ENCODE results near the gene EMID1.

Gene EMID1

DNA sequence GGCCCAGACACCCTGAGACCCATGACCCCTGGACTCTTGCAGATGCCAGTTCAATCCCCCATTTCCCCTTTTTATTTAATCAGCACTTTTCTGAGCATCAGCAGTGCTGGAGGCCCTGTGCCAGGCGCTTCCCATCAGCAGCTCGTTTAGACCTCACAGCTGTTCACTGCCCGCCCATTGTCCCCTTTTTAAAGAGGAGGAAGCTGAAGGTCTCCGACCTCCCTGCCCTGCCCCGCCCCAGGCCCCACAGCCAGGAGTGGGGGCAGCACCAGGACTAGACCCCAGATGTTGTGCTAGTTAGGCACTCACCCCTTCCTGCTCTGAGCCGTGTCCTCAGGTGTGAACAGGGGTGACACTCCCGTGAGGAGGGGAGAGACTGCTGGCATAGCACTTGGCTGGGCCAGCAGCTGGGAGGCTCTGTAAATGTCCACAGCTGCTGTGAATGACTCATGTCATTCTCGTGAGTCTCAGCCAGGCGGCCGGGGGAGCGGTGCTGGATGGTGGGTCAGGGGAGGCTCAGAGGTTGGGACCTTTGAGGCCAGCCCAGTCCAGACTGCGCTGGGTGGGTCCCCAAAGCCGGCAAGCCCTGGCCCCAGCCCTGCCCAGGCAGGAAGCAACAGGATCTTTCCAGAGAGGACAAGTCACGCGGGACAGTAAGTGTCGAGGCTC is 19.9 kb downstream of the EMID1 start:
- H3K79me2 ChIP-seq: no peaks in the 10 kb centered on the region
- no peak overlapping the region for H3K9ac ChIP-seq
- no peaks in the 10 kb centered on the region for H3K27me3 ChIP-seq (ENCODE audit: control insufficient read depth, insufficient read depth, low read length)
- TF ChIP-seq, protein P1, sequence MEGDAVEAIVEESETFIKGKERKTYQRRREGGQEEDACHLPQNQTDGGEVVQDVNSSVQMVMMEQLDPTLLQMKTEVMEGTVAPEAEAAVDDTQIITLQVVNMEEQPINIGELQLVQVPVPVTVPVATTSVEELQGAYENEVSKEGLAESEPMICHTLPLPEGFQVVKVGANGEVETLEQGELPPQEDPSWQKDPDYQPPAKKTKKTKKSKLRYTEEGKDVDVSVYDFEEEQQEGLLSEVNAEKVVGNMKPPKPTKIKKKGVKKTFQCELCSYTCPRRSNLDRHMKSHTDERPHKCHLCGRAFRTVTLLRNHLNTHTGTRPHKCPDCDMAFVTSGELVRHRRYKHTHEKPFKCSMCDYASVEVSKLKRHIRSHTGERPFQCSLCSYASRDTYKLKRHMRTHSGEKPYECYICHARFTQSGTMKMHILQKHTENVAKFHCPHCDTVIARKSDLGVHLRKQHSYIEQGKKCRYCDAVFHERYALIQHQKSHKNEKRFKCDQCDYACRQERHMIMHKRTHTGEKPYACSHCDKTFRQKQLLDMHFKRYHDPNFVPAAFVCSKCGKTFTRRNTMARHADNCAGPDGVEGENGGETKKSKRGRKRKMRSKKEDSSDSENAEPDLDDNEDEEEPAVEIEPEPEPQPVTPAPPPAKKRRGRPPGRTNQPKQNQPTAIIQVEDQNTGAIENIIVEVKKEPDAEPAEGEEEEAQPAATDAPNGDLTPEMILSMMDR (IDR thresholded peaks at IDR 0.05): no peak
- no peaks in the 10 kb centered on the region for H3K36me3 ChIP-seq (ENCODE audit: control insufficient read depth, insufficient read depth, low read length)
- no peaks in the 10 kb centered on the region for H3K4me1 ChIP-seq
- H3K4me3 ChIP-seq (ENCODE audit: low read depth, low read length): no peak overlapping the region
- H3K4me2 ChIP-seq (ENCODE audit: low read length): no peak overlapping the region
- no peak overlapping the region for H3K27ac ChIP-seq
- H3K9me3 ChIP-seq (ENCODE audit: control insufficient read depth, low read length): no peaks in the 10 kb centered on the region
- no peak overlapping the region for H2AFZ ChIP-seq

DNA sequence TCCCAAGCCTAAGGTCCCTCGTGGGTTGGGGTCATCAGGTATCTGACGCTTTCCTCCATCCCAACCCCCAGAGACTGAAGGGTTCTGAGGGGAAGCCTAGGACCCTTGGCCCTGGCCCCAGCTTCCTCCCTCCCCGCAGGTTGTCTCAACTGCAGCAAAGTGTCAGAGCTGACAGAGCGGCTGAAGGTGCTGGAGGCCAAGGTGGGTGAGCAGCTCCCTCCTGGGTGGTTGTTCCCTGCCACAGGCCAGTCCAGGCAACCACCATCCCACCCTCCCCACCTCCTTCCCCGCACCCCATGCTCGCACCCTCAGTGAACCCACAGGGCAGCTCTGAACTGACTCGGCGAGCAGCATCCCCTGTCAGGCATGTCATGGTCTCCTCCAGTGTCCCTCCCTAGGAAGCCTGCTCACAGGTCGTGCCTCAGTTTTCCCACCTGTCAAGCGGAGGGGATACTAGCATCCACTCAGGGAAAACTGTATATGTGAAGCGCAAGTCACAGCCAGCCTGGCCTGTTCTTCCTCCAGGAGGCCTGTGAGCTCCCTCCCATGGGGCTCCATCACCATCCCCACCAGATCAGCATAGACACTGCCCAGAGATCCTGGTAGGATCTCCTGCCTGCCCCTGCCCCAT is 20.8 kb downstream of the EMID1 start:
- no peak overlapping the region for H2AFZ ChIP-seq
- no peak overlapping the region for H3K9ac ChIP-seq
- no peaks in the 10 kb centered on the region for H3K79me2 ChIP-seq
- no peaks in the 10 kb centered on the region for H3K27me3 ChIP-seq (ENCODE audit: control insufficient read depth, insufficient read depth, low read length)
- TF ChIP-seq, protein P1 (IDR thresholded peaks at IDR 0.05): no peak
- H3K9me3 ChIP-seq (ENCODE audit: control insufficient read depth, low read length): no peaks in the 10 kb centered on the region
- no peak overlapping the region for H3K4me2 ChIP-seq (ENCODE audit: low read length)
- no peak overlapping the region for H3K27ac ChIP-seq
- no peaks in the 10 kb centered on the region for H3K36me3 ChIP-seq (ENCODE audit: control insufficient read depth, insufficient read depth, low read length)
- H3K4me3 ChIP-seq (ENCODE audit: low read depth, low read length): no peak overlapping the region
- H3K4me1 ChIP-seq: no peaks in the 10 kb centered on the region

DNA sequence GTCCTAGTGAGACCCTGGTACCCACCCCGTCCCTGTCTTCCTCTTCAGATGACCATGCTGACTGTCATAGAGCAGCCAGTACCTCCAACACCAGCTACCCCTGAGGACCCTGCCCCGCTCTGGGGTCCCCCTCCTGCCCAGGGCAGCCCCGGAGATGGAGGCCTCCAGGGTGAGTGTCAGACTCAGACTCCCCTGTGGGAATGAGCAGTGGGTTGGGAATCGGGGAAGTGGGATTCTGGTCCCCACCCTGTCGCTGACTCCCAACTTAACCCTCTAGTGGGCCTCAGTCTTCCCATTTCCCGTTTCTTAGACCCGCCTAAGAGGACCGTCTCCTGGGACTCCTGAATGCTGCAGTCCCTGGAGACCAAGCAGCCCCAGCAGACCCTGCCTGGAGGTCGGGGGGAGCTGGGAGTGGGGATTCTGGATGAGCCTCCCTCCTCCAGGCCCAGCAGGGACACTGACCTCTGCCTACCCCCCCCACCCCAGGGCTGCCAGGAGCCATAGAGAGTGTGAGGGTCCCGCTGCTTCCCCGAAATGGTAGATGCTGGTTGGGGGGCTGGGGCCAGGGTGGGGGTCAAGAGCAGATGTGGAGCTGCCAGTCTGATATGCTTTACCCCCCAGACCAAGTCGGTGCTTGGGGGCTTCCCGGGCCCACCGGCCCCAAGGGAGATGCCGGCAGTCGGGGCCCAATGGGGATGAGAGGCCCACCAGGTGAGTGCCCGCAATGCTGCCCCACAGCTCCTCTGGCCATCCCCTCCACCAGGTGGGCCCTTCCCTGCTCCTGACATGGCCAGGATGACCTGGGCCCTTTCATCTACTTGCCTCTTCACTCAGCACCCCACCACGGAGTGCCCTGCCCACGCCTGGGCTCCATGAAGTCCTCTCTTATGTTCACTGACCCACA is 25.5 kb downstream of the EMID1 start:
- no peaks in the 10 kb centered on the region for H3K36me3 ChIP-seq (ENCODE audit: control insufficient read depth, insufficient read depth, low read length)
- TF ChIP-seq, protein P1 (IDR thresholded peaks at IDR 0.05): no peak

DNA sequence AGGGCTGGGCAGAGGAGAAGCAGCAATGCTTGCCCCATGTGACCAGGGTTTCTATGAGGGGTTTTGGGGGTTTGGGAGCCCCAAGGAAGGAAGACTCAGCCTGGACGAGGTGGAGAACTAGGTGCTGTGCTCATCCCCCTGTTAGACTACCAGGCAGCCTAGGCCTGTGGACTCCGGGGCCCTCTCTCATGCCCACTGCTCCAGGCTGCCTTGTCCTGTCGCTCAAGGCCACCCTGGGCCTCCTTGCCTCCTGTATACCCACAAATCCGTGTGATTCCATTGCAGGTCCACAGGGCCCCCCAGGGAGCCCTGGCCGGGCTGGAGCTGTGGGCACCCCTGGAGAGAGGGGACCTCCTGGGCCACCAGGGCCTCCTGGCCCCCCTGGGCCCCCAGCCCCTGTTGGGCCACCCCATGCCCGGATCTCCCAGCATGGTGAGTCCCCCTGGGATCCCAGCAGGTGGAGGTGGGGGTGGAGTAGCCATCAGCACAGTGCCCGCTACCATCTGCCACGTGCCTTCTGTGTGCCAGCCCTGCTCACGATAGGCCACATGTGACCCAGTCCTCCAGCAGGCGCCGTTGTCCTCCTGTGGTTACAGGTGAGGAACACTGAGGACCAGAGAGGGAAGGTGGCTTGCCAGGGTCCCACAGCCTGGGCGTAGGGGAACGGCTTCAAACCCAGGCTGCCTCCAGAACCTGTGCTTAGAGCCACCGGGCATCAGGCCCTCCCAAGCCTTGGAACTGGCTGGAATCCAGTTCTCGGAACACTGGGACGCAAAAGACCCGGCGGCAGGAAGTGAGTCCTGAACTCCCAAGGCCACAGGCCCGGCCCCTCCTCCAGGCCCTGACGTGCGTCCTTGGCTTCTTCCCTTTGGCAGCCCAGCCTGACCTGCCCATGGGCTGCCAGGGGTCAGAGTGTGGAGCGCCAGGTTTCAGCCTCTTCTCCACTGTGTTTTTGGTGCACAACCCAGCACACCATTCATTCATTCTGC is 26.6 kb downstream of the EMID1 start:
- H3K4me1 ChIP-seq: no peaks in the 10 kb centered on the region
- H3K9ac ChIP-seq: no peak overlapping the region
- H3K4me3 ChIP-seq (ENCODE audit: low read depth, low read length): no peak overlapping the region
- H3K27me3 ChIP-seq (ENCODE audit: control insufficient read depth, insufficient read depth, low read length): no peaks in the 10 kb centered on the region
- H2AFZ ChIP-seq: no peak overlapping the region
- TF ChIP-seq, protein P1 (IDR thresholded peaks at IDR 0.05): no peak
- no peak overlapping the region for H3K4me2 ChIP-seq (ENCODE audit: low read length)
- H3K9me3 ChIP-seq (ENCODE audit: control insufficient read depth, low read length): no peaks in the 10 kb centered on the region
- no peaks in the 10 kb centered on the region for H3K79me2 ChIP-seq
- H3K36me3 ChIP-seq (ENCODE audit: control insufficient read depth, insufficient read depth, low read length): no peaks in the 10 kb centered on the region
- no peak overlapping the region for H3K27ac ChIP-seq

More for the DNA sequence above, 25.5 kb downstream of the EMID1 start:
- no peaks in the 10 kb centered on the region for H3K4me1 ChIP-seq
- H3K4me2 ChIP-seq (ENCODE audit: low read length): no peak overlapping the region
- no peaks in the 10 kb centered on the region for H3K79me2 ChIP-seq
- H2AFZ ChIP-seq: no peak overlapping the region
- no peaks in the 10 kb centered on the region for H3K27me3 ChIP-seq (ENCODE audit: control insufficient read depth, insufficient read depth, low read length)
- H3K4me3 ChIP-seq (ENCODE audit: low read depth, low read length): no peak overlapping the region
- no peaks in the 10 kb centered on the region for H3K9me3 ChIP-seq (ENCODE audit: control insufficient read depth, low read length)
- no peak overlapping the region for H3K9ac ChIP-seq
- H3K27ac ChIP-seq: no peak overlapping the region

All from parathyroid adenoma (tissue), 2 donors.